ENCODE data around the gene SLC34A3.
A peak's percentile ranks its signal among the peaks of the same experiment; 100 is the strongest.
"Not testable (repeated sequence)": the region's sequence is repeated elsewhere in the genome, so short reads cannot be mapped to it uniquely, and the experiment has no call there.

SLC34A3 gene

DNA sequence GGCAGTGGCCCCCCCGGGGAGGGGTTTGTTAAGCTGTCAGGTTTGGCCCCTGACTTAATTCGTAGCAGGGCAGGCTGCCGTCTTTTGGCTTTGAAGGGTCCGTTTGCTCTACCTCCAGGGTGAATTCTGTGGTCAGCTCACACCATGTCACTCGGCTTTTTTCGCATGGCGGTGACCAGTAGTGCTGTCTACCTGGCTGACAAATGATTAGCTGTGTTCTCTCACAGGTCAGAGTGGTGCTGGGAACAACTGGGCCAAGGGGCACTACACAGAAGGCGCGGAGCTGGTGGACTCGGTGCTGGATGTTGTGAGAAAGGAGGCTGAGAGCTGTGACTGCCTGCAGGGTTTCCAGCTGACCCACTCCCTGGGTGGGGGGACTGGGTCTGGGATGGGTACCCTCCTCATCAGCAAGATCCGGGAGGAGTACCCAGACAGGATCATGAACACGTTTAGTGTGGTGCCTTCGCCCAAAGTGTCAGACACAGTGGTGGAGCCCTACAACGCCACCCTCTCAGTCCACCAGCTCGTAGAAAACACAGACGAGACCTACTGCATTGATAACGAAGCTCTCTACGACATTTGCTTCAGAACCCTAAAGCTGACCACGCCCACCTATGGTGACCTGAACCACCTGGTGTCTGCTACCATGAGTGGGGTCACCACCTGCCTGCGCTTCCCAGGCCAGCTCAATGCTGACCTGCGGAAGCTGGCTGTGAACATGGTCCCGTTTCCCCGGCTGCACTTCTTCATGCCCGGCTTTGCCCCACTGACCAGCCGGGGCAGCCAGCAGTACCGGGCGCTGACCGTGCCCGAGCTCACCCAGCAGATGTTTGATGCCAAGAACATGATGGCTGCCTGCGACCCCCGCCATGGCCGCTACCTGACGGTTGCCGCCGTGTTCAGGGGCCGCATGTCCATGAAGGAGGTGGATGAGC lies 11.8 kb downstream of the SLC34A3 start:
- peaks cover 23% of the 10 kb centered on the region for H3K4me1 ChIP-seq (ENCODE audit: control insufficient read depth, insufficient read depth, low read length)
- peaks cover 2% of the 10 kb centered on the region for H3K27me3 ChIP-seq (replicated peaks; ENCODE audit: control insufficient read depth, insufficient read depth, low read length)
- peak overlapping the region; percentile 91 for H3K4me3 ChIP-seq (ENCODE audit: low read length)
- no peak for DNase-seq (ENCODE audit: low read depth)
- peaks cover 18% of the 10 kb centered on the region for H3K36me3 ChIP-seq (ENCODE audit: control insufficient read depth, insufficient read depth, low read length, severe bottlenecking)
- H3K9me3 ChIP-seq (ENCODE audit: control insufficient read depth, low read length), result no peaks in the 10 kb centered on the region
- peak overlapping the region; percentile 93 for H3K9ac ChIP-seq (ENCODE audit: low read length)

DNA sequence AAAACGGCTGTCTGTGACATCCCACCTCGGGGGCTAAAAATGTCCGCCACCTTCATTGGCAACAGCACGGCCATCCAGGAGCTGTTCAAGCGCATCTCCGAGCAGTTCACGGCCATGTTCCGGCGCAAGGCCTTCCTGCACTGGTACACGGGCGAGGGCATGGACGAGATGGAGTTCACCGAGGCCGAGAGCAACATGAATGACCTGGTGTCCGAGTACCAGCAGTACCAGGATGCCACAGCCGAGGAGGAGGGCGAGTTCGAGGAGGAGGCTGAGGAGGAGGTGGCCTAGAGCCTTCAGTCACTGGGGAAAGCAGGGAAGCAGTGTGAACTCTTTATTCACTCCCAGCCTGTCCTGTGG lies 12.5 kb downstream of the SLC34A3 start:
- not testable (repeated sequence) for H3K4me3 ChIP-seq (ENCODE audit: low read length)
- H3K36me3 ChIP-seq (ENCODE audit: control insufficient read depth, insufficient read depth, low read length, severe bottlenecking), result peaks cover 18% of the 10 kb centered on the region

DNA sequence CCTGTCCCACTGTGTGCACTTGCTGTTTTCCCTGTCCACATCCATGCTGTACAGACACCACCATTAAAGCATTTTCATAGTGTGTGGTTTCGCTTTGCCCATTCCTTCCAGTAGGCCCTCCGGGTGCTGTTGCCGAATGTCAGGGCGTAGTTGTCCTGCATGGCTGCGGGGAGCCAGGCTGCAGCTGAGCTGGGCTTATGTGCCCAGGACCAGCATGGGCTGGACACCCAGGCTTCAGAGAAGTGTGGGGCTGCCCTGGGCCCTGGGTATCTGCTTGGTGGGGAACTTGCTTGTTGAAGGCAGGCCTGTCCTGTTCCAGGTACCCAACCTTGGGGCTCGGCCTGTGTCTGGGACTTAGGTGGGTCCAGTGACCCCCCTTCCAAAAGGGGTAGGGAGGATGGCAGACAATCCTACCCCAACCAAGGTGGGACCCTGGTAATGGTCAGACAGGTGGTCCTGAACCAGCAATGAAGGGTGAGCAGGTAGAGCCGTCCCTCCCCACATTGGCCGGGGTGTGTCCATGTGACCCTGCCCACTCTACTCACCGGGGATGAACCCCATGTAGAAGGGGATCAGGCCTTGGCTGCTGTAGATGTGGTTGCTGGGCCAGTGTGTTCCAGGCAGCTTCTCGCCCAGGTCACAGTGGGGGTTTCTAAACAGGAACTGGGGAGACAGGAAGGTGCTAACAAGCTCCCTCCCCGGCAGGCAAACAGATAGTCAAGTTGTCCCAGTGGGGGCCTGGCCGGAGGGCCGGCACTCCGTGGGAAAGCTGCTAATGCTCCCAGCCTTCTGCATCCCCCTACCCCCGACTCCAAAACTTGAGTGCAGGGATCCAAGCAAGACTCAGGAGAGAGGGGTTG lies 13.2 kb downstream of the SLC34A3 start:
- Histone ChIP-seq H3K27me3 (replicated peaks; ENCODE audit: control insufficient read depth, insufficient read depth, low read length) (peaks cover 2% of the 10 kb centered on the region), H3K36me3 (ENCODE audit: control insufficient read depth, insufficient read depth, low read length, severe bottlenecking) (peaks cover 18% of the 10 kb centered on the region), H3K4me3 (ENCODE audit: low read length) (no peak overlapping the region), H3K9me3 (ENCODE audit: control insufficient read depth, low read length) (no peaks in the 10 kb centered on the region), H3K4me1 (ENCODE audit: control insufficient read depth, insufficient read depth, low read length) (peaks cover 17% of the 10 kb centered on the region), H3K9ac (ENCODE audit: low read length) (peak overlapping the region; percentile 10)
- DNase-seq (ENCODE audit: low read depth), result no peak

More for the DNA sequence above, 12.5 kb downstream of the SLC34A3 start:
- Histone ChIP-seq H3K4me1 (ENCODE audit: control insufficient read depth, insufficient read depth, low read length) (peaks cover 23% of the 10 kb centered on the region), H3K9ac (ENCODE audit: low read length) (peak overlapping the region; percentile 10)
- DNase-seq (ENCODE audit: low read depth); H3K9me3 ChIP-seq (ENCODE audit: control insufficient read depth, low read length); H3K27me3 ChIP-seq (replicated peaks; ENCODE audit: control insufficient read depth, insufficient read depth, low read length): not testable (repeated sequence)

DNA sequence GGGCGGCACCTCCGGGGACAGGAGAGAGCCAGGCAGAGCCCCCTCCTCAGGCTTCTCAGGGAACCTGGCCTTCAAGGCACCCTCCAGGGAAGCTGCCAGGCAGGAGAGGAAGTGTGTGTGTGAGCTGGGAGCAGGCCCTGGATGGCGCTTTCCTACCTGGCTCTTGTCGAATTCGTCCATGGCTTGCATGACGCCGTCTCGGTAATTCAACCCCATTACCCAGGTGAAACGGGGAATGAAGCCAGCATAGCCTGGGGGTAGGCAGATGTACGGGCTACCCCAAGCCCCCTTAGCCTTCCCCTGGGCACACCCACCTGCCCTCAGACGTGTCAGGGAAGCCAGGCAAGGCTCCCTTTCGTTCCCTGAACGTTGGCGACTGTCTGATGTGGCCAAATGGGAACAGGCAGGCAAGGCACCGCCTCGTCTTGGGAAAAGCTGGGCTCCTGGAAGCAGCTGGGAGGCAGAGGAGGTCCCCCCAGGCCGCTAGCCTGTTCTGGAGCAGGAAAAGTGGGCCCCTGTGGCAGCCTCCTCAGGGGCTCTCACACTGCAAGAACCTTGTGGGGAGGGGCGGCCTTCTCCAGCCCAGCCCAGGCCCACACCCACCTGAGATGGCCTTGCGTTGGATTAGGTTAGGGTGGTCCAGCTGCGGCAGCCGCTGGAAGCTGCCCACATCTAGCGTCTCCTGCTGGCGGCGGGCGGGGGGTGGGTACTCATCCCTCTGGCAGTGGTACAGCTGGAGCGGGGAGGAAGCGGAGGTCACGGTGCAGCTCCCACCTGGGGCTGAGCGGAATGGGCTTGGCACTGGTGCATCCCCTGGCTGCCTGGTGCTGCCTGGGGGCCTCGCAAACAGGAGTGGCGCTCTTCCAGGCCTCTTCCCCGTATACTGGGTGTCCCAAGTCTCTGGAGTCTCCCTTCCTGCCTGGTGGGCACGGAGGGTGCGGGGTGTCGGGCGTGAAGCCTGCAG lies 14.1 kb downstream of the SLC34A3 start:
- Histone ChIP-seq H3K9me3 (ENCODE audit: control insufficient read depth, low read length) (no peaks in the 10 kb centered on the region), H3K36me3 (ENCODE audit: control insufficient read depth, insufficient read depth, low read length, severe bottlenecking) (peaks cover 18% of the 10 kb centered on the region), H3K9ac (ENCODE audit: low read length) (peak overlapping the region; percentile 10), H3K4me3 (ENCODE audit: low read length) (no peak overlapping the region), H3K27me3 (replicated peaks; ENCODE audit: control insufficient read depth, insufficient read depth, low read length) (peaks cover 5% of the 10 kb centered on the region), H3K4me1 (ENCODE audit: control insufficient read depth, insufficient read depth, low read length) (peaks cover 14% of the 10 kb centered on the region)
- DNase-seq (ENCODE audit: low read depth), result no peak

DNA sequence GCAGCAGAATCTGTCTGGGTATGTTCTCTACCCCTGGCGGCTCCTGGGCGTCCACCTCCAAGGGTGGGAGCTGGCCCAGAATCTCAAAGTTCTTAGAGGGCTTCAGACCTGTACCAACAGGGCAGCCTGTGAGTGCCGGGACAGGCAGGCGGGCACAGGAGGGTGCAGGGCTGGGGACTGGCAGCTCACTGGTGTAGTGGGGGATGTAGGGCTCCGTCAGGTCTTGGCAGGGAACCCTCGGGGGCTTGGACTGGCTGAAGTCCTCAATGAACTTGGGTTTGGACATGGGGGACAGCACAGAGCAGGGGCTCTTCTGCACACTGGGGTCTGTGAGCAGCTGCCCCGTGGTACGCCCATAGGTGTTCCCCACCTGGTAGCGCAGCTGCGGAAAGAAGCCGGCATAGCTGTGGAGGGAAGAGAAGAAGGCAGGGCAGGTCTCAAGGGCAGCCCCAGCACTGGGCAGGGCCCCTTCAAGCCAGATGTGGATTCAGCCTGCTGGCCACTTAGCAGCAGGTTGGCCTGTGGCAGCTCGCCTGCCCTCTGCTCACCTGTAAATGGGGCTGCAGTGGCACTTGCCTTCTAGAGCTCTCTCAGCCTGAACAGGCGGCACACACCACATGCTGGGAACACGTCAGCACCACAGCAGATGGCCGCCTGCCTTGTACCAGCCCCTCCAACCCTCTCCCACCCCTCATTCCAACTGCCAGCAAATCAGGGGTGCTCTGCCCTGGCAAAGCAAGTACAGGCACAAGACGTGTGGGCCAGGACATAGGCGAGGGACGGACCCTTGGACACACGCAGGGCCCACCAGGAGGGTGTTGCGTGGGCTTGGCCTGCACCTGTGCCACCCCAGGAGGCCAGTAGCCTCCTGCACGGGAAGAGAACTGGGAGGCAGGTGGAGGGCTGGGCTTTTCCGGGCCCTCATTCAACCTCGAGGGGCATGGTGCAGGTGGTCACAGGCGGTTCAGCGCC lies 15.0 kb downstream of the SLC34A3 start:
- DNase-seq (ENCODE audit: low read depth), result no peak
- Histone ChIP-seq H3K27me3 (replicated peaks; ENCODE audit: control insufficient read depth, insufficient read depth, low read length) (peaks cover 6% of the 10 kb centered on the region), H3K4me1 (ENCODE audit: control insufficient read depth, insufficient read depth, low read length) (peaks cover 22% of the 10 kb centered on the region), H3K9ac (ENCODE audit: low read length) (no peak overlapping the region), H3K9me3 (ENCODE audit: control insufficient read depth, low read length) (no peaks in the 10 kb centered on the region), H3K36me3 (ENCODE audit: control insufficient read depth, insufficient read depth, low read length, severe bottlenecking) (peaks cover 18% of the 10 kb centered on the region), H3K4me3 (ENCODE audit: low read length) (no peak overlapping the region)

DNA sequence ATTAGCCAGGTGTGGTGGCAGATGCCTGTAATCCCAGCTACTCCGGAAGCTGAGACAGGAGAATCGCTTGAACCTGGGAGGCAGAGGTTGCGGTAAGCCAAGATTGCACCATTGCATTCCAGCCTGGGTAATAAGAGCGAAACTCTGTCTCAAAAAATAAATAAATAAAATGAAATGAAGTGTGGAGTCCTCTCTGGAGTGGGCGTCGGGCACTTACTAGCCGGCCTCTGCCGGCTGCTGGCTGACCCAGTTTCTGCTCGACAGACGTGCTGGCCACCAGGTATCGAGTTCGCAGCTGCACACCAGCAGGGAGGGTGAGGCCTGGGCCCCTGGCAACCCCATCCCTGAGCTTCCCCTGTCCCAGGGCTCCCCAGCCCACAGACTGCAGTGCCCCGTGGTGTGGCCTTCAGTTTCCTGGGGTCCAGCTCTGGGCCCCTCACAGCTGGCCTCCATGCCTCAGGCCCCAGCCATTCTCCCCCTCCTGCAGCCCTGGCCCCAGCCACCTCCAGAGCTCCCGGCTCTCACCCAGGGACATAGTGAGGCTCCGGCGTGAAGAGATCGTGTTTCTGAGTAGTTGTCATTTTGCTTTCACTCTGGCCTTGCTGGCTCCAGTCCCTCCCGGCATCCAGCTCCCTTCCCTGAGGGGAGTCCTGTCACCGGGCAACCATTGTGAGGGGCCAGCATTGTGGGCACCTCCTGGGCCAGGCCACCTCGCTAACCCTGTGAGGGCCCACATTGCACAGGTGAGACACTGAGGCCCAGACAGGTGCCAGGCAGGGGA lies 16.6 kb downstream of the SLC34A3 start:
- peaks cover 15% of the 10 kb centered on the region for H3K36me3 ChIP-seq (ENCODE audit: control insufficient read depth, insufficient read depth, low read length, severe bottlenecking)
- H3K9me3 ChIP-seq (ENCODE audit: control insufficient read depth, low read length), result no peaks in the 10 kb centered on the region
- no peak for DNase-seq (ENCODE audit: low read depth)
- H3K4me3 ChIP-seq (ENCODE audit: low read length), result no peak overlapping the region
- H3K4me1 ChIP-seq (ENCODE audit: control insufficient read depth, insufficient read depth, low read length), result peaks cover 20% of the 10 kb centered on the region
- H3K27me3 ChIP-seq (replicated peaks; ENCODE audit: control insufficient read depth, insufficient read depth, low read length), result peaks cover 6% of the 10 kb centered on the region
- no peak overlapping the region for H3K9ac ChIP-seq (ENCODE audit: low read length)

DNA sequence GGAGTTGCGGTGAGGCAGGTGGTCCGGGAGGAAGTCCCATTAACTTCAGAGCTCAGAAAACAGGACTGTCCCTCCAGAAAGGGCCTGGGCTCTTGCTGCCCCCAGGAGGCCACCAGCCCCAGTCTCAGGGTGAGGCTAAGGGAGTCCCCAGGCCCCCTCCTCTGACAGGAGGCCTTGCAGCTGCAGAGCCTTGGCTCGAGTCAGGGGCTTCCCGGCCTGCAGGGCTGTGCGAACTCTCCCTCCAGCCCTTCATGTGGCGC lies 17.1 kb downstream of the SLC34A3 start:
- Histone ChIP-seq H3K4me3 (ENCODE audit: low read length) (no peak overlapping the region), H3K27me3 (replicated peaks; ENCODE audit: control insufficient read depth, insufficient read depth, low read length) (peaks cover 6% of the 10 kb centered on the region), H3K9ac (ENCODE audit: low read length) (no peak overlapping the region), H3K36me3 (ENCODE audit: control insufficient read depth, insufficient read depth, low read length, severe bottlenecking) (peaks cover 9% of the 10 kb centered on the region), H3K4me1 (ENCODE audit: control insufficient read depth, insufficient read depth, low read length) (peaks cover 15% of the 10 kb centered on the region), H3K9me3 (ENCODE audit: control insufficient read depth, low read length) (no peaks in the 10 kb centered on the region)
- no peak for DNase-seq (ENCODE audit: low read depth)

DNA sequence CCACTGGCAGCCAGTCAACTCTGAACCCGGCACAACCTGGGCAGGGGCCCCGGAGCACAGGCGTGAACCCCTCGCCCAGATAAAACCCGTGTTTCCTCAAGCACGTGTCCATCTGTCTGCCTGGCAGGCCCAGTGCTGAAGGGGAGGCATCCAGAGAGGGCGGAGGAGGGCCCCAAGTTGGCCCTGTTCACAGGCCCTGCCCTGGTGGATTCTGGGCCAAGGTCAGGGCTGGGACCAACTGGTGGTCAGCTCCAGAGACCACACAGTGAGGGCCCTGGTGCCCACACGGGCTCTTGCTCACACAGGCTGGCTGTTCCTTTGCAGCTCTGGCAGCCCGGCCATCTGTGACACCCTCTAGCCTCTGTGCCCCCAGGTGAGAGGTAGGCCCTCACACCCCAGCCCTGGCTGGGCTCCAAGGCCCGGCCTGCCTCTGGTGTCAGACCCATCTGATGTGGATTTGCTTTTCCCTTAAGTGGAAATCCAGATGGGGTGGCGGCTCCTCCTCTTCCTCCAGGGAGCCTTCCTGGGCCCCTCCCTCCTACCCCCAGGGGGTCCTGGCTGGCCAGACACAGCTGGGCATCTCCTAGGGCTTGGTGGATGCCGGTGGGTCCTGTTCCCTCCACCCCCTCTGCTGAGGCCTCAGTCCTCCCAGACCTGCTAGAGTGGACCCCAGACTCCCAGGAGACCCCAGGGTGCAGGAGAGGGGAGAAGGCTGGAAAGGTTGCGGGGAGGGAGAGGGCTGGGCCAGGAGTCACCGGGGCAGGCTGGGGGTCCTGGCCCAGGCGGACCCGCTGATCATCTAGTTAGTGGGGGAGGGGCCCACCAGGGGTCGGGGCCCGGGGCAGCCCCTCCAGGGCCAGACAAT lies 19.9 kb downstream of the SLC34A3 start:
- no peak for DNase-seq (ENCODE audit: low read depth)
- H3K9ac ChIP-seq (ENCODE audit: low read length), result no peak overlapping the region
- no peaks in the 10 kb centered on the region for H3K9me3 ChIP-seq (ENCODE audit: control insufficient read depth, low read length)
- H3K27me3 ChIP-seq (replicated peaks; ENCODE audit: control insufficient read depth, insufficient read depth, low read length), result peaks cover 5% of the 10 kb centered on the region
- H3K4me3 ChIP-seq (ENCODE audit: low read length), result no peak overlapping the region
- H3K4me1 ChIP-seq (ENCODE audit: control insufficient read depth, insufficient read depth, low read length), result peaks cover 20% of the 10 kb centered on the region
- H3K36me3 ChIP-seq (ENCODE audit: control insufficient read depth, insufficient read depth, low read length, severe bottlenecking), result no peaks in the 10 kb centered on the region

DNA sequence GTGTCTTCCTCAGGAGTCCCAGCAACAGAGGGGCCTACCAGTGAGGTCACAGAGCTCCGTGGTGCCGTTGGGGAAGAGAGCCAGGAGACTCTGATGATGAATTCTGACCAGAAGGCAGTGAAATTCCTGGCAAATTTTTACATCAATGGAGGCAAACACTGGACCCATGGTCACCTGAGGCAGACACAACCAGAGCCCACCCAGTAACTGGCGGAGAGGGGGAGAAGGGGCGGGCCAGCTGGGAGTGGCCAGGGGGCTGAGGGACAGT lies 20.4 kb downstream of the SLC34A3 start, which contains the start of gene STPG3:
Gene STPG3 (plus strand): TSS at position 93 of the 268 bp plus-strand sequence. CDS start 1 bp downstream, at position 94.
- H3K4me3 ChIP-seq (ENCODE audit: low read length), result no peak within 1 kb of the TSS
- H3K9ac ChIP-seq (ENCODE audit: low read length), result no peak within 1 kb of the TSS
- H3K27me3 ChIP-seq (replicated peaks; ENCODE audit: control insufficient read depth, insufficient read depth, low read length), result peaks cover 3% of the 10 kb centered on the region
- H3K9me3 ChIP-seq (ENCODE audit: control insufficient read depth, low read length), result no peaks in the 10 kb centered on the region
- peaks cover 23% of the 10 kb centered on the region for H3K4me1 ChIP-seq (ENCODE audit: control insufficient read depth, insufficient read depth, low read length)
- DNase-seq (ENCODE audit: low read depth), result no peak
- H3K36me3 ChIP-seq (ENCODE audit: control insufficient read depth, insufficient read depth, low read length, severe bottlenecking), result no peaks in the 10 kb centered on the region
